NOMO-1 treated with dmso at 0.1 percent for 144 hours (cell line): ENCODE data around the gene FANCD2.
"Not testable (repeated sequence)": the region's sequence is repeated elsewhere in the genome, so short reads cannot be mapped to it uniquely, and the experiment has no call there.

Source experiments
- DNase-seq: peaks from one replicate; lab custom pipeline; 2025; ENCODE audit not compliant: unreplicated experiment; lab: John Stamatoyannopoulos, UW

FANCD2 gene

DNA sequence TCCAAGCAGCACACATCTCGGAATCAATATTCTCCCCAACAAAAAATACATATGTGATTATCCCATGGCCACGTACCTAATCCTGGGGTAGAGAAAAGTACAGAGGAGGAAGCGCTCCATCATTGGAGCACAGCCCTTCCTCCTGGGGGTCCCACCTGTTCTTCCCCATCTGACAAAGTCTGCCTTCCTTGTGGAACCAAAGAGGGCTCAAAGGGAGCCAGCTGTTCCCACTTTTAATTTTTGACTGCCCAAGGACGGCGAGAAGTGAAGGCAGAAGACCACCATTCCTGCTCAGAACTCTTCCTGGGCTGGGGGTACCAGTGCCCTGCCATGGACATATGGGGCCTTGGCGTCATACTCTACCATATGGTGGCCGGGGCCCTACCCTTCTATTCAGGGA lies 14.1 kb upstream of the FANCD2 start:
- DNase-seq: no peak

DNA sequence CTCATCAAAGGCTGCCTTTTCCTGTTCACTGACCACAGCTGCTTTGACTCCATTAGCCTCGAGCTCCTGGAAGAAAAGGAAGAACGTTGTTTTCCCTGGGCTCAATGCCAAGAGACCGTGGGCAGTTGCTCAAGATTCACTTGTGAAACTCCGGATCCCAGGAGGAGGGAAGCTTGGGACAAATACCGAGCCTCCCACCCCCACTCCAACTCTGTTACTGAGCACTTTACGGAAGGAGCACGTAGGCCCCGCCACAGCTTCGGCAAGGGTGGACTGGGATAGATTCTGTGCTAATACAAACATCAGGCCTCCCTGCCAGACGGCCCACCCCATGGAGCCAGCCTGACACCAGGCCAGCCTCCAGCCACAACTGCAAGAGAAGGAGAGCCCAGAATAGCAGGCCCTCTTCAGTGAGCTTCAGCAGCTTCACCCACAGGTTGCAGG lies 10.8 kb upstream of the FANCD2 start:
- DNase-seq: no peak

DNA sequence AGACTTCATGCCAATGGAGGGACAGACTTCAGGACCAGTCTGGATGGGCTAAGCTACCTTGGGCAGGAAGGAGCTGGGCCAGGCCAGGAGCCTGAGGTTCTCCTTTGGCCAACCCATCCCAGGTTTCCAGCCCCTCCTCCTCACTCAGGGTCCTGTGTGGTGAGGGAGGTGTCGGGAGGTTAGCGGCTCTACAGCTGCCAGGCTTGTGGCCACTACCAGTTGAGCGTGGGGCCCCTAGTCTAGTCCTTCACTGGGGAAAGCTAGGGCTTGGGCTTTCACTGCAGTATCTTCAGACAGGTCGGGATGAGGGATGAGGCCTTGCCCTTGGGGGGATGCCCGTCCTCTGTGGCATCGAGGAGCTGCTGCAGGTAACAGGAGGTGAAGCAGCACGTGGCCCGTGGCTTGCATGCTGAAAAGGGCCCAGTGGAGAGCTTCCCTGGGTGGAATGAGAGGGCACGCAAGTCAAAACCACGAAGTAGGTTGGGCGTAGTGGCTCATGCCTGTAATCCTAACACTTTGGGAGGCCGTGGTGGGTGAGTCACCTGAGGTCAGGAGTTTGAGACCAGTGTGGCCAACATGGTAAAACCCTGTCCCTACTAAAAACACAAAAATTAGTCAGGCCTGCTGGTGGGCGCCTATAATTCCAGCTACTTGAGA lies 8.5 kb upstream of the FANCD2 start:
- DNase-seq: no peak

DNA sequence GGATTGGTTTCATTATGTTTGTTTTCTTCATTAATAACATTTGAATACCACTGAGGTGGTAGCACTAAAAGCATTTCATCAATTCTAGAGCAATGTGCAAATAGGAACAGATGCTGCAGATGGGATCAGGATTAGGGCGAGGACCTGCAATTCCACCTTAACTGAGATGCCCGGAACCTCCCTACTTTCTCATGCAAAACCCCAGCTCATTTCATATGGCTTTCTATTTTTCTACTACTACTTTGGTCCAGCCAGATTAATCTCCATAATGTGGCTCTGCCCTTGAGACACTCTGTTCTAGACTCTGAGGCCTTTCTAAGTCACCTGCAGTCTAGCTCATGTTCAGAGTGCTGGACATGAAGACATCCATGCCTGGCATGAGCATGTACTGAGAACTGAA lies 7.4 kb upstream of the FANCD2 start:
- DNase-seq: not testable (repeated sequence)

DNA sequence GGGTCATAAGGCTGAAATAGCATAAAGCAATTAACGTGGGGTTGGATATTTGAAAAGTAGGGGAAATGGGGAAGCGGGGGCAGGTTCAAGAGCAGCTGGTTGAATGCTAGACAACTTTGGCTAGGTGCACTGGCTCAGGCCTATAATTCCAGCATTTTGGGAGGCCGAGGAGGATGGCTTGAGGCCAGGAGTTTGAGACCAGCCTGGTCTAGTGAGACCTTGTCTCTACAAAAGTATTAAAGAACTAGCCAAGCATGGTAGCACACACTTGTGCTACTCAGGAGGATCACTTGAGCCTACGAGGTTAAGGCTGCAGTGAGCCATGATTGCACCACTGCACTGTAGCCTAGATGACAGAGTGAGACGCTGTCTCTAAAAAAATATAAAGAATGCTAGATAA lies 6.9 kb upstream of the FANCD2 start:
- no peak for DNase-seq

DNA sequence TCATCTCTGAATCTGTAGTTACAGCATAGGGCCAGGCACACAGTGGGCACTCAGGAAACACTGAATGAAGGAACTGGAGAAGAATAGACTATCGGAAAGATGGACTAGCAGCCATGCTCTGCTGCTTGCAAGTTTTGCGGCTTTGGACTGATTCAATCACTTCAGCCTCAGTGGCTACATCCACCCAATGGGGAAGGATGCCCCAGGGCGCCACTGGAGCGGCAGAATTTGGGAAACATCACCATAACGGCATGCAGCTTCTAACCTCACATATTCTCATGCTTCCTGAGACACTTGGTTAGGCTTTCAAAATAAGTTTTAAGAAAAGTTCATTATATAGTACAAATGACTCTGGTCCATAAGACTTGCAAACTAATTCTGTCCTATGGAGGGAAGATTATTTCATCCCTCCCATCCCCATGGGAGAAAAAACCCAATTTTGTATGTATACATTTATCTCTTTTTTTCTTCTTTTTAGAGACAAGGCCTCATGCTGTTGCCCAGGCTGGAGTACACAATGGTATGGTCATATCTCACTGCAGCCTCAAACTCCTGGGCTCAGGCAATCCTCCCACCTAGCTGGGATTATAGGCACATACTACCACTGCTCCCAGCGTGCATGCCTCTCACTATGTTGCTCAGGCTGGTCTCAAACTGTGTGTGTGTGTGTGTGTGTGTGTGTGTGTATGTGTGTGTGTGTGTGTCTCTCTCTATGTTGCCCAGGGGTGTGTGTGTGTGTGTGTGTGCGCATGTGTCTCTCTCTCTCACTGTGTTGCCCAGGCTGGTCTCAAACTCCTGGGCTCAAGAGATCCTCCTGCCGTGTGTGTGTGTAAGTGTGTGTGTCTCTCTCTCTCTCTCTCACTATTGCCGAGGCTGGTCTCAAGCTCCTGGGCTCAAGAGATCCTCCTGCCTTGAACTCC lies 4.1 kb upstream of the FANCD2 start:
- DNase-seq: no peak

DNA sequence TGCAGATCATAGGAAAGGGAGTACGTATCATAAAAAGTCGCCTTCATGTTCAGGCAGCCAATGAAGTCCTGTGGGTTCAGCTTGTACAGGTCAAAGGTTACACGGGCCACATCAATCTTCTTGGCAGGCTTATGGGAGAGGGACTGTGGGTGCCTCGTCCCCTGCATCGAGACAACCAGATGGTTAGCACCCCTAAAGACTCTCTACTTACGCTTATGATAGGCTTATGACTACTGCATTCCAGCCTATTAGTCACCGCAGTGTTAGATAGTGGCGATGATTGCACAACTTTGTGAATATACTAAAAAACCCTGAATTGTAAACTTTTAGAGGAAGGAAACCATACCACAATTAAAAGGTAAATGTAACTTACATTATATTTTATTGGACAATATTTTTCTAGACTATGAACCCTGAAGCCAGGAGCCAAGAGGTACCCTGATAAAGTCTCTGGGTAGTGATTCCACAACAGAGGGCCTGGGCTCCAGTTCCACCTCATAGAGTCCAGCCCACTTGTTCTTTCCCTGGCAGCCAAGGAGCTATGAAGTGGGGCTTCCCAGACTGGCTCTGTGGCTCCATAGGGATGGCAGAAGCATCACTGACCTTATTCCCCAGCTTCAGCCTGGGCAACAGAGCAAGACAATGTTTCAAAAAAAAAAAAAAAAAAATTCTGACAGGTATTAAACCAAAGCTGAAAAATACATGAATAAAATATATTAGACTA lies 2.5 kb upstream of the FANCD2 start:
- DNase-seq: no peak

DNA sequence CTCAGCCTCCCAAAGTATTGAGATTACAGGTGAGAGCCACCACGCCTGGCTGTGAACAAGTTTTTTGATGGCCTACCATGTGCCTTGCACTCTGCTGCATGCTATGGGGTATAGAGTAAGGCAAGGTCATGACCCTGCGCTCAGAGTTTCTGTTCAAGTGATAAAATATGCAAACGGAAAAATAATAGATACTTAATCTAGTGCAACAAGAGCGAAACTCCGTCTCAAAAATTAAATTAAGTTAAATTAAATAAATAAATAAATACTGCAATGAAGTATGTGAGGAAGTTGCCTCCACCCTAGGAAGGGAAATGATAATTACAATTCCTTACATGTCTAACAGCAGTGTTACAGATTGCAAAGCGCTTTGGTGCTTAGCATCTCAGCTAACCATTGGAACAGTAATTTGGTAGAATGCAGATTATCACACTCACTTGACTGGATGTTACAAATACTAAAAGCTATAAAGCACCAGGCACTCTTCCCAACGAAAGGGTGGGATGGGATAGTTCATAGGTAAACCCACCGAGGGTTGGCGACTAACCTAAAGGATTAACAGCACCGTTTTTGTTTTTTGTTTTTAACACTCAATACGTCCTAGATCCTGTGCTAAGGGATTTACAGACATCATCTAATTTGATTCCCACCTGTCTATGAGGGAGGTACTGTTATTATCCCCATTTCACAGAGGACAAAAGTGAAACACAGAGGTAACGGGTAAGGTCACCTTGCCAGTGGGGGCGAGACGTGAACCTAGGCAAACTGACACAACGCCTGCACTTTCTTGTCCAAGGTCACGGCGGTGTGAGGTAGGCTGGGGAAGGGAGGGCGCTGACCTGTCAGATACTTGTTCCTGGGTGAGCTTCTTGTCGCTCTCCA lies 793 bp upstream of the FANCD2 start:
- DNase-seq: no peak

DNA sequence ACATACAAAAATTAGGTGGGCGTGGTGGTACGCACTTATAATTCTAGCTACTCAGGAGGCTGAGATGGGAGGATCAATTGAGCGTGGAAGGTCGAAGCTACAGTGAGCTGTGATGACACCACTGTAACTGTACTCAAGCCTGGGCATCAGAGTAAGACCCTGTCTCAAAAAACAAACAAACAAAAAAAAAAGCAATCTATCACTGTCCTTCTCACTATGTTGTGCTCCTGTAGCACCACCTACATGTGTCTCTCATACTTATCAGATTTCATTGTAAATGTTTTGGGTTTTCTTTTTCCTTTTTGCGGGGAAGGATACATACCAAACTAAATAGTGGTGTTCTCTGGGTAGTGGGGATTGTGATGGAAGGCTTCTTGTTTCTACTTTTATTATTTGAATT lies 14.8 kb downstream of the FANCD2 start:
- no peak for DNase-seq

DNA sequence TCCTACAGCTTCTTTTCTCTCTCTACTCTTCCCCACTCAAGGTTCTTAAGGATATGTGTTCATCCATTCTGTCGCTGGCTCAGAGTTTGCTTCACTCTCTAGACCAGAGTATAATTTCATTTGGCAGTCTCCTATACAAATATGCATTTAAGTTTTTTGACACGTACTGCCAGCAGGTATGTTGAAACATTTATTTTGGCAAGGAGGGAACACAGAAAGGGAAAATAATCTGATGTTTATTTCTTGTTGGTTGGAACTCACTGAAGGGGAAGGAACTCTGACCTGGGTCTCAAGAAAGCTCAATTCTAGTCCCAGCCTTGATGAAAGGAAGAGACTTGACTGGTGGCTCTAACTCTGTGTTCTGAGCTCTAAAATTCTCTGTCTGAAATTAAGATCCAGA lies 21.6 kb downstream of the FANCD2 start:
- no peak for DNase-seq

DNA sequence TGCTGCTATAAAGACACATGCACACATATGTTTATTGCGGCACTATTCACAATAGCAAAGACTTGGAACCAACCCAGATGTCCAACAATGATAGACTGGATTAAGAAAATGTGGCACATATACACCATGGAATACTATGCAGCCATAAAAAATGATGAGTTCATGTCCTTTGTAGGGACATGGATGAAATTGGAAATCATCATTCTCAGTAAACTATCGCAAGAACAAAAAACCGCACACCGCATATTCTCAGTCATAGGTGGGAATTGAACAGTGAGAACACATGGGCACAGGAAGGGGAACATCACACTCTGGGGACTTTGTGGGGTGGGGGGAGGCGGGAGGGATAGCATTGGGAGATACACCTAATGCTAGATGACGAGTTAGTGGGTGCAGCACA lies 26.8 kb downstream of the FANCD2 start:
- not testable (repeated sequence) for DNase-seq

DNA sequence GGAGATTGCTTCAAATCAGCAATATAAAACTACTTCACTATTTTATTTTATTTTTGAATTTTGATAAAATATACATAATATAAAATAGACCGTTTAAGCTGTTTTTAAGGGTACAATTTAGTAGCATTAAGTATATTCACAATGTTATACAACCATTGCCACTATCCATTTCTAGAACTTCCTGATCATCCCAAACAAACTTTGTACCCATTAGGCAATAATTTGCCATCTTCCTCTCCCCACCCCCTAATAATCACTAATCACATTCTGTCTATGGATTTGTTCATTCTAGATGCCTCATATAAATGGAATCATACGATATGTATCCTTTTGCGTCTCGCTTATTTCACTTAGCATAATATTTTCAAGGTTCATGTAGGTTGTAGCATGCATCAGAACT lies 28.9 kb downstream of the FANCD2 start:
- DNase-seq: no peak

DNA sequence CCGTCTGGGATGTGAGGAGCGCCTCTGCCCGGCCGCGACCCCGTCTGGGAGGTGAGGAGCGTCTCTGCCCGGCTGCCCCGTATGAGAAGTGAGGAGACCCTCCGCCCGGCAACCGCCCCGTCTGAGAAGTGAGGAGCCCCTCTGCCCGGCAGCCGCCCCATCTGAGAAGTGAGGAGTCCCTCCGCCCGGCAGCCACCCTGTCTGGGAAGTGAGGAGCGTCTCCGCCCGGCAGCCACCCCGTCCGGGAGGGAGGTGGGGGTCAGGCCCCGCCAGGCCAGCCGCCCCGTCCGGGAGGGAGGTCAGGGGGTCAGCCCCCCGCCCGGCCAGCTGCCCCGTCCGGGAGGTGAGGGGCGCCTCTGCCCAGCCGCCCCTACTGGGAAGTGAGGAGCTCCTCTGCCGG lies 43.8 kb downstream of the FANCD2 start:
- DNase-seq: not testable (repeated sequence)

DNA sequence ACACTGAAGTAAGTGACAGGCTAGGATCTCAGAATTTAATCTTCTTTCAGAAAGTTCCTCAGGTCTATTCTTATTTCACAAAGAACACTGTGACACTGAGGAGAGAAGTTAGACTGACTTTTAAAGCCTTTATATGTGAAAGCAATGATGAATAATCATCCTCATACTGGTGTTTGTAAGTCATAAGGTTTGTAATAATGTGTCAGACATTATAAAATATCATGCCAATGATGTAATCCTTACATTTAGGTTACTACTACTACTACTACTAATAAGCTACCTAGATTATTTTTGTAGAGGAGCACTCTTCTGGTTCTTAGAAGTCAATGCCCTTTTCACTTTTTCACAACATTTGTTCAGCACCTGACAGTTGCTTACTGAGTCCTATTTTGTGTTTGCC lies 48.4 kb downstream of the FANCD2 start:
- DNase-seq: no peak

DNA sequence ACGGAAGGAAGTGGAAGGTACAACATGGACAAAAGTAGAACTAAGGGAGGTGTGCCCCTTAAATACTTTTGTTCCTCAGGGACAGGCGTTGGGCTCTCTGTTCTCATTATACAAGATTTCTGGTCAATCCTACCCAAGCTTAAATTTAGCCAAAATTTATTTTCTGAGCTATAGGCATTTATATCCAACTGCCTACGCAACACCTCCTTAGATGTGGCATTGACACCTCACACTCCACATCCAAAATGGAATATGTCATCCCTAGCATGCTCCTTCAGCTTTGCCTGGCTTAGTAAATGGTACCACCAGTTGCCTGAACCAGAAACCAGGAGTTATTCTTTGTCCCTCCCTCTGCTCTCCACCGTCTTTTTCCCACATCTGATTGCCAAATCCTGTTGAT lies 55.6 kb downstream of the FANCD2 start:
- DNase-seq: no peak

DNA sequence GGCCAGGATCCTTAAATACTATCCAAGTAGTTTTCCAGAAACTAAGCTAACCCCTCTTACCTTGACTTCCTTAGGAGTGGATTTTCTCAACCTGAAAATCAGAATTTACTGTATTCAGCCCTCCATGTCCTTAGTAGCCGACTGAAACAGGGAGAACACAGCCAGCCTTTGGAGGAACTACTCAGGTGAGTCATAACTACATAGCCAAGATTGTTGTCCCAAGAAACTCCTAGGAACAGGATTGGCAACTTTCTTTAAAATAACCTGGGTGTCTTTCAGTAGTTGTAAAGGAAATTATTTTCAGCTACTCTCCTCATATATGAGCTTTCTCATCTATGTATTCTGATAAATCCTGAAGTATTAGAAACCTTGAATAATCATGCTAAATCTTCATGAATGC lies 59.5 kb downstream of the FANCD2 start:
- no peak for DNase-seq

DNA sequence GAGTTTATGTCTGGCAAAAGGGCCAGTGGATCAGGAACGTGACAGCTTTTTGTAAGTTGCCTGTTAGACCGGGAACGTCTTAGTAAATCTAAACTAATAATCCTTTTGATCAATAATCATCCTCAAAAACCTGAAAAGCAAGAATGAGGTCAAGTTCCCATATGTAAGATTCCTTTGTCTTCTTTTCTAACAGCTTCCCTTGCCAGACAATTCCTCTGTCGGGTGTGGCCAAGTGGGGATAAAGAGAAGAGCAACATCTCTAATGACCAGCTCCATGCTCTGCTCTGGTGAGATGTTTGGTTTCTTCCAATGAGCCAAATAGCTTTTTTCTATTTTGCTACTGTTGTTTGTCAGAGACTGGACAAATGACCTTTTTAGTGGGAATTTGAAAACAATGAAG lies 62.0 kb downstream of the FANCD2 start:
- DNase-seq: no peak

DNA sequence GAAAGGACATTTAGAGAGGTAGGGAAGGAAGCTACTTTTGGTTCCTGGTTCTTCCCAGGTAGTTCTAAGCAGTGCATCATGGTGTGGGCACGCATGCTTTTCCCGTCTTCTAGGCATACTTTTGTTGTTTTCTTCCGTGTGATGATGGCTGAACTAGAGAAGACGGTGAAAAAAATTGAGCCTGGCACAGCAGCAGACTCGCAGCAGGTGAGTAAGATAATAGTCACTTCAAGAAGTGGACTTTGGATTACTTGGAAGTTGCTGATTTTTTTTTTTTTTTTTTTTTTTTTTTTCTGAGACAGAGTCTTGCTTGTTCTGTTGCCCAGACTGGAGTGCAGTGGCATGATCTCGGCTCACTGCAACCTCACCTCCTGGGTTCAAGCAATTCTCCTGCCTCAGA lies 63.9 kb downstream of the FANCD2 start:
- DNase-seq: no peak

DNA sequence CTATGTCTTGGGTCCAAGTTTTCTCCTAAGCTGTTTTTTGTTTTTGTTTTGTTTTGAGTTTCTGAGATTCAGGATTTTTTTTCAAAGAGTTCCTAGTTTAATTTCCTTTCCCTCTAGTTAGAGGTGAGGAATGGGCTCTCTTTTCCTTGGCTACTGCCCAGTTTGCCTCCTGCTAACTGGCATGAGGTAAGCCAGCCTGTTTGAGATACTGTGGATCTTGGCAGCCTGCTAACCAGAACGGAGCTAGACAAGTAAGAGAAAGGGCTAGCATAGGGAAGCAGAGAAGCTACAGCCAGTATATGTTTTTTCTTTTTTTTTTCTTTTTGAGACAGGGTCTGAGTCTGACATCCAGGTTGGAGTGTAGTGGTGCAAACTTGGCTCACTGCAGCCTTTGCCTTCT lies 64.5 kb downstream of the FANCD2 start:
- not testable (repeated sequence) for DNase-seq

DNA sequence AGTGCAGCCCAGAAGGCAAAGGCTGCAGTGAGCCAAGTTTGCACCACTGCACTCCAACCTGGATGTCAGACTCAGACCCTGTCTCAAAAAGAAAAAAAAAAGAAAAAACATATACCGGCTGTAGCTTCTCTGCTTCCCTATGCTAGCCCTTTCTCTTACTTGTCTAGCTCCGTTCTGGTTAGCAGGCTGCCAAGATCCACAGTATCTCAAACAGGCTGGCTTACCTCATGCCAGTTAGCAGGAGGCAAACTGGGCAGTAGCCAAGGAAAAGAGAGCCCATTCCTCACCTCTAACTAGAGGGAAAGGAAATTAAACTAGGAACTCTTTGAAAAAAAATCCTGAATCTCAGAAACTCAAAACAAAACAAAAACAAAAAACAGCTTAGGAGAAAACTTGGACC lies 65.2 kb downstream of the FANCD2 start:
- not testable (repeated sequence) for DNase-seq

DNA sequence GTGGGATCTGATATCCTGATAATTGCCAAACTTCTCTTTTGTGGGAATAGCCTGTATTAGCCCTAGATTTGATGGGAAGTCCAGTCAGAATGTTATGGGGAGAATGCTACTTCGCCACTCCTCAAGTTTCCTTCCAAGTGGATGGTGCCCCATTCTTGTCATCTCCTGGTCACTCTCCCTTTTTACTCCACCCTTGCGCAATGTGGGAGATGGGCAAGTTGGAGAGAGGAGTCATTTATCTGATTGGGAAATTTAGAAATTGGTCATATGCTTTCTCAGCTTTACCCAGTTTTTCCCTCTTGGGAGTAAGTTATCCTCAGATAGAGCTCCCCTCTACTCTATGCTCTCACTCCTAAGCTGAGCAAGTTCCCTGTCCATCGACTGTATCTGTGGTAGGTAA lies 67.4 kb downstream of the FANCD2 start:
- no peak for DNase-seq
